ENCODE data around the gene PAX7.

PAX7 gene

GRCh38 chr1:18731591-18732235 lies 101.1 kb downstream of the PAX7 start:
- H3K4me1 ChIP-seq (ENCODE audit: control insufficient read depth, insufficient read depth, low read length), result peaks cover 2% of the 10 kb centered on the region
- H3K4me3 ChIP-seq (ENCODE audit: low read depth, low read length), result no peak overlapping the region
- no peaks in the 10 kb centered on the region for H3K36me3 ChIP-seq (ENCODE audit: control insufficient read depth, insufficient read depth, low read length)
- H3K9ac ChIP-seq (ENCODE audit: low read depth, low read length), result no peak overlapping the region
- peaks cover 2% of the 10 kb centered on the region for H3K27me3 ChIP-seq (ENCODE audit: control insufficient read depth, insufficient read depth, low read length)
- H3K9me3 ChIP-seq (ENCODE audit: control insufficient read depth, insufficient read depth, low read length), result no peaks in the 10 kb centered on the region

GRCh38 chr1:18732686-18733085 lies 102.0 kb downstream of the PAX7 start:
- H3K9ac ChIP-seq (ENCODE audit: low read depth, low read length), result no peak overlapping the region
- H3K4me1 ChIP-seq (ENCODE audit: control insufficient read depth, insufficient read depth, low read length), result peaks cover 2% of the 10 kb centered on the region
- peaks cover 2% of the 10 kb centered on the region for H3K27me3 ChIP-seq (ENCODE audit: control insufficient read depth, insufficient read depth, low read length)

GRCh38 chr1:18734001-18734400 lies 103.4 kb downstream of the PAX7 start:
- H3K4me1 ChIP-seq (ENCODE audit: control insufficient read depth, insufficient read depth, low read length), result peaks cover 2% of the 10 kb centered on the region
- no peak overlapping the region for H3K4me3 ChIP-seq (ENCODE audit: low read depth, low read length)
- peaks cover 2% of the 10 kb centered on the region for H3K27me3 ChIP-seq (ENCODE audit: control insufficient read depth, insufficient read depth, low read length)
- H3K36me3 ChIP-seq (ENCODE audit: control insufficient read depth, insufficient read depth, low read length), result no peaks in the 10 kb centered on the region
- H3K9ac ChIP-seq (ENCODE audit: low read depth, low read length), result no peak overlapping the region
- H3K9me3 ChIP-seq (ENCODE audit: control insufficient read depth, insufficient read depth, low read length), result no peaks in the 10 kb centered on the region

More at GRCh38 chr1:18732686-18733085, 102.0 kb downstream of the PAX7 start:
- Histone ChIP-seq H3K4me3 (ENCODE audit: low read depth, low read length) (no peak overlapping the region), H3K36me3 (ENCODE audit: control insufficient read depth, insufficient read depth, low read length) (no peaks in the 10 kb centered on the region), H3K9me3 (ENCODE audit: control insufficient read depth, insufficient read depth, low read length) (no peaks in the 10 kb centered on the region)

- peaks cover 2% of the 10 kb centered on the region for H3K27me3 ChIP-seq (ENCODE audit: control insufficient read depth, insufficient read depth, low read length)
- H3K9ac ChIP-seq (ENCODE audit: low read depth, low read length), result no peak overlapping the region
- no peaks in the 10 kb centered on the region for H3K36me3 ChIP-seq (ENCODE audit: control insufficient read depth, insufficient read depth, low read length)
- no peak overlapping the region for H3K4me3 ChIP-seq (ENCODE audit: low read depth, low read length)
- H3K9me3 ChIP-seq (ENCODE audit: control insufficient read depth, insufficient read depth, low read length), result no peaks in the 10 kb centered on the region
- peaks cover 2% of the 10 kb centered on the region for H3K4me1 ChIP-seq (ENCODE audit: control insufficient read depth, insufficient read depth, low read length)
These were observed 104.0 kb downstream of the PAX7 start for GRCh38 chr1:18734461-18735223.

GRCh38 chr1:18735224-18735997 lies 104.8 kb downstream of the PAX7 start:
- Histone ChIP-seq H3K4me1 (ENCODE audit: control insufficient read depth, insufficient read depth, low read length) (peaks cover 2% of the 10 kb centered on the region), H3K4me3 (ENCODE audit: low read depth, low read length) (no peak overlapping the region), H3K9me3 (ENCODE audit: control insufficient read depth, insufficient read depth, low read length) (no peaks in the 10 kb centered on the region), H3K27me3 (ENCODE audit: control insufficient read depth, insufficient read depth, low read length) (peaks cover 2% of the 10 kb centered on the region), H3K36me3 (ENCODE audit: control insufficient read depth, insufficient read depth, low read length) (no peaks in the 10 kb centered on the region), H3K9ac (ENCODE audit: low read depth, low read length) (no peak overlapping the region)

- Histone ChIP-seq H3K9me3 (ENCODE audit: control insufficient read depth, insufficient read depth, low read length) (no peaks in the 10 kb centered on the region), H3K4me1 (ENCODE audit: control insufficient read depth, insufficient read depth, low read length) (no peaks in the 10 kb centered on the region), H3K36me3 (ENCODE audit: control insufficient read depth, insufficient read depth, low read length) (no peaks in the 10 kb centered on the region), H3K9ac (ENCODE audit: low read depth, low read length) (no peak overlapping the region), H3K27me3 (ENCODE audit: control insufficient read depth, insufficient read depth, low read length) (peaks cover 2% of the 10 kb centered on the region), H3K4me3 (ENCODE audit: low read depth, low read length) (no peak overlapping the region)
These were observed 106.3 kb downstream of the PAX7 start for GRCh38 chr1:18736958-18737357.

GRCh38 chr1:18738126-18738525 lies 107.5 kb downstream of the PAX7 start:
- peaks cover 2% of the 10 kb centered on the region for H3K27me3 ChIP-seq (ENCODE audit: control insufficient read depth, insufficient read depth, low read length)
- no peak overlapping the region for H3K9ac ChIP-seq (ENCODE audit: low read depth, low read length)
- H3K9me3 ChIP-seq (ENCODE audit: control insufficient read depth, insufficient read depth, low read length), result no peaks in the 10 kb centered on the region
- H3K4me1 ChIP-seq (ENCODE audit: control insufficient read depth, insufficient read depth, low read length), result no peaks in the 10 kb centered on the region
- H3K36me3 ChIP-seq (ENCODE audit: control insufficient read depth, insufficient read depth, low read length), result no peaks in the 10 kb centered on the region
- H3K4me3 ChIP-seq (ENCODE audit: low read depth, low read length), result no peak overlapping the region

GRCh38 chr1:18738617-18739016 lies 108.0 kb downstream of the PAX7 start:
- no peak overlapping the region for H3K9ac ChIP-seq (ENCODE audit: low read depth, low read length)
- H3K9me3 ChIP-seq (ENCODE audit: control insufficient read depth, insufficient read depth, low read length), result no peaks in the 10 kb centered on the region
- H3K4me1 ChIP-seq (ENCODE audit: control insufficient read depth, insufficient read depth, low read length), result no peaks in the 10 kb centered on the region
- H3K27me3 ChIP-seq (ENCODE audit: control insufficient read depth, insufficient read depth, low read length), result peaks cover 2% of the 10 kb centered on the region
- no peaks in the 10 kb centered on the region for H3K36me3 ChIP-seq (ENCODE audit: control insufficient read depth, insufficient read depth, low read length)
- no peak overlapping the region for H3K4me3 ChIP-seq (ENCODE audit: low read depth, low read length)

GRCh38 chr1:18739408-18739807 lies 108.8 kb downstream of the PAX7 start:
- H3K27me3 ChIP-seq (ENCODE audit: control insufficient read depth, insufficient read depth, low read length), result no peaks in the 10 kb centered on the region

GRCh38 chr1:18739897-18740296 lies 109.3 kb downstream of the PAX7 start:
- H3K27me3 ChIP-seq (ENCODE audit: control insufficient read depth, insufficient read depth, low read length), result no peaks in the 10 kb centered on the region
- no peaks in the 10 kb centered on the region for H3K9me3 ChIP-seq (ENCODE audit: control insufficient read depth, insufficient read depth, low read length)
- H3K36me3 ChIP-seq (ENCODE audit: control insufficient read depth, insufficient read depth, low read length), result no peaks in the 10 kb centered on the region
- no peak overlapping the region for H3K9ac ChIP-seq (ENCODE audit: low read depth, low read length)
- no peak overlapping the region for H3K4me3 ChIP-seq (ENCODE audit: low read depth, low read length)
- no peaks in the 10 kb centered on the region for H3K4me1 ChIP-seq (ENCODE audit: control insufficient read depth, insufficient read depth, low read length)

More at GRCh38 chr1:18739408-18739807, 108.8 kb downstream of the PAX7 start:
- Histone ChIP-seq H3K4me1 (ENCODE audit: control insufficient read depth, insufficient read depth, low read length) (no peaks in the 10 kb centered on the region), H3K9me3 (ENCODE audit: control insufficient read depth, insufficient read depth, low read length) (no peaks in the 10 kb centered on the region), H3K4me3 (ENCODE audit: low read depth, low read length) (no peak overlapping the region), H3K36me3 (ENCODE audit: control insufficient read depth, insufficient read depth, low read length) (no peaks in the 10 kb centered on the region), H3K9ac (ENCODE audit: low read depth, low read length) (no peak overlapping the region)

GRCh38 chr1:18740617-18741016 lies 110.0 kb downstream of the PAX7 start:
- Histone ChIP-seq H3K9ac (ENCODE audit: low read depth, low read length) (no peak overlapping the region), H3K4me1 (ENCODE audit: control insufficient read depth, insufficient read depth, low read length) (no peaks in the 10 kb centered on the region), H3K4me3 (ENCODE audit: low read depth, low read length) (no peak overlapping the region), H3K27me3 (ENCODE audit: control insufficient read depth, insufficient read depth, low read length) (no peaks in the 10 kb centered on the region), H3K9me3 (ENCODE audit: control insufficient read depth, insufficient read depth, low read length) (no peaks in the 10 kb centered on the region), H3K36me3 (ENCODE audit: control insufficient read depth, insufficient read depth, low read length) (no peaks in the 10 kb centered on the region)

All from iPS-15b (cell line).